ENCODE results near the gene TTC27.
"Not testable (repeated sequence)": the region's sequence is repeated elsewhere in the genome, so short reads cannot be mapped to it uniquely, and the experiment has no call there.

The TTC27 gene

GRCh38 chr2:32862269-32863055, 234.6 kb downstream of the TTC27 start:
- TF ChIP-seq SUZ12 (IDR thresholded peaks at IDR 0.05) (no peak), CTBP1 (IDR thresholded peaks at IDR 0.05; ENCODE audit: borderline replicate concordance) (no peak), NFRKB (IDR thresholded peaks at IDR 0.05) (no peak), L3MBTL2 (conservative IDR thresholded peaks at IDR 0.05) (no peak), PKNOX1 (IDR thresholded peaks at IDR 0.05) (no peak), FOXM1 (IDR thresholded peaks at IDR 0.05; ENCODE audit: borderline replicate concordance) (no peak)
- POLR2A ChIA-PET = no interaction called here
- DNase-seq (ENCODE audit: extremely low spot score) = no peak
- CTCF ChIA-PET = interaction anchor here (0.7 kb wide), 1 partner anchor 696 kb away, joined by 3 read pairs; no protein-coding TSS in a partner anchor

DNA sequence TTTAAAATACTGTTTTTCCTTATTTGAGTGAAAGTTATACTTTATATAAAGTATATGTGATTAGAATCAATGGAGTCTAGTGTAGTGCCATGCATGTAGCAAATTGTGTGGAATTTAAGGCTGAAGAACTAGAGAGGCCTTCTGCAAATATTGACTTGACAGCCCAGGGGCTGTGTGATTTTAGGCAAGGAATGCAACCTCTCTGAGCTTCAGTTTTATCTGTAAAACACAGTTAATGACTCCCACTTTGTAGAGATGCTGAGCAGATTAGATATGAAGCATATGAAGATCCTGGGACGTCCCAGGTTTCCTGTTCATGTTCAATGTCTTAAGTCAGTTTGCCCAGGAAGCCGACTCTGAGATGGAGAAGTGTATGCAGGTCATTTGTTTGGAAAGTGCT, 235.5 kb downstream of the TTC27 start:
- DNase-seq (ENCODE audit: extremely low spot score) = no peak
- TF ChIP-seq ARNT (IDR thresholded peaks at IDR 0.05) (no peak), ELF4 (IDR thresholded peaks at IDR 0.05) (no peak), FOXK2 (IDR thresholded peaks at IDR 0.05) (no peak), ZNF384 (IDR thresholded peaks at IDR 0.05) (no peak), PKNOX1 (IDR thresholded peaks at IDR 0.05) (no peak), SP1 (IDR thresholded peaks at IDR 0.05) (no peak), LEF1 (IDR thresholded peaks at IDR 0.05; ENCODE audit: borderline replicate concordance) (no peak), TARDBP (IDR thresholded peaks at IDR 0.05) (no peak), BHLHE40 (IDR thresholded peaks at IDR 0.05; ENCODE audit: borderline replicate concordance) (no peak), NFRKB (IDR thresholded peaks at IDR 0.05) (no peak), CTBP1 (IDR thresholded peaks at IDR 0.05; ENCODE audit: borderline replicate concordance) (no peak), FOXA1 (IDR thresholded peaks at IDR 0.05) (no peak), HDGF (IDR thresholded peaks at IDR 0.05; ENCODE audit: borderline replicate concordance) (no peak)
- CTCF ChIA-PET = interaction anchor here (0.7 kb wide), 1 partner anchor 697 kb away, joined by 3 read pairs; no protein-coding TSS in a partner anchor
- POLR2A ChIA-PET = no interaction called here

DNA sequence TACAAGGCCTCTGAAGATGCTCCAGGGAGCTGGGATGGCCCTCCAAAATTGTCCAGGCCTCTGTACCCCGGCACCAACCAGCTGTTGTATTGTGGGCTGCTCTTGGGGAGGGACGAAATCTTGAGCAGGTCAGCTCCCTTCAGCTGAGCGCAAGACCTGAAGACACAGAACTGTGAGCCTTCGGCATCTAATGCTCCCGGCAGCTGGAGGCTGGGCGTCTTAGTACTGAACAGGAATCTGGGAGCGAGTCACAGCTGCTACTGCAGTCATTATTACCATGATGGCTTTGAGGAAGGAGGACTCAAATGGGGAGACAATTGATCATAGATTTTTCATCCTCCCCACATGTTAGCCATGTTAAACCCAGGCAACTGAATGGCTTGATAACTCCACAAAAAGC, 236.0 kb downstream of the TTC27 start:
- no peak for DNase-seq (ENCODE audit: extremely low spot score)
- CTCF ChIA-PET = no interaction called here
- TF ChIP-seq CTBP1 (IDR thresholded peaks at IDR 0.05; ENCODE audit: borderline replicate concordance) (no peak), SUZ12 (IDR thresholded peaks at IDR 0.05) (no peak), FOXK2 (IDR thresholded peaks at IDR 0.05) (no peak), NFRKB (IDR thresholded peaks at IDR 0.05) (no peak)
- POLR2A ChIA-PET = no interaction called here

DNA sequence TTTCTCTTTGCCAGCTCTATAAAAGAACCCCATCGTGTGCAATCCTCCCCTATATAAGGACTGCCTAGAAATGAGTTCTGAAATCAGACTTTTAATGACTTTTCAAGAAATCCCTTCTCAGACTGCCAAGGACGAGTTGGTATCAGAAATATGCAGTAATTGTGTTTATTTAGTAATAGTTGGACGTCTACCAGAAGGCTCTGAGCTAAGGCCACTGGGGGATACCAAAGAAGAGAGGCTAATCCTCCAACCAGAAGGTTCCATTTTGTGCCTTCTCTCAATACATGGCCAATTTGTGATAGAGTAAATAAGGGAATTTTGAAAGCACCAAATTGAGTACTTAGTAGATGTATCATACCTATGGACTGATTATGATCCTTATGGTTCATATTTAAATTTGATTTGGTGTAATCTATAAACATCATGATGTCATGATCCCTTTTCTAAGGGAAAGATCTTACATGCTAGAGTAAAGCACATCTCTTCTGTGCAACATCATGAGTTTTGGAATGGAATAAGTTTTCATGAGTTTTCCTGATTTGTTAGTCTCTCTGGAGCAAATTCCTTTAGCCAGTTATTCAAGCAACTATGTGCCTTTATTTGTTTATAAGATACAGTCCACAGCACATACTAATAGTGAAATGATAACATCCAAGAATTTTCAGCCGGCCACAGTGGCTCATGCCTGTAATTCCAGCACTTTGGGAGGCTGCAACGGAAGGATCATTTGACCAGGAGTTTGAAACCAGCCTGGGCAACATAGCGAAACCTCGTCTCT, 236.7 kb downstream of the TTC27 start:
- TF ChIP-seq CTBP1 (IDR thresholded peaks at IDR 0.05; ENCODE audit: borderline replicate concordance) (no peak), L3MBTL2 (conservative IDR thresholded peaks at IDR 0.05) (no peak)
- CTCF ChIA-PET = no interaction called here
- DNase-seq (ENCODE audit: extremely low spot score) = no peak
- POLR2A ChIA-PET = no interaction called here

- TF ChIP-seq FOXA1 (IDR thresholded peaks at IDR 0.05) (no peak), SP1 (IDR thresholded peaks at IDR 0.05) (no peak), CTBP1 (IDR thresholded peaks at IDR 0.05; ENCODE audit: borderline replicate concordance) (no peak), SUZ12 (IDR thresholded peaks at IDR 0.05) (no peak), L3MBTL2 (conservative IDR thresholded peaks at IDR 0.05) (no peak), TARDBP (IDR thresholded peaks at IDR 0.05) (no peak), FOXM1 (IDR thresholded peaks at IDR 0.05; ENCODE audit: borderline replicate concordance) (no peak), ELF4 (IDR thresholded peaks at IDR 0.05) (no peak), ZNF384 (IDR thresholded peaks at IDR 0.05) (no peak), BHLHE40 (IDR thresholded peaks at IDR 0.05; ENCODE audit: borderline replicate concordance) (no peak), LEF1 (IDR thresholded peaks at IDR 0.05; ENCODE audit: borderline replicate concordance) (no peak), HDGF (IDR thresholded peaks at IDR 0.05; ENCODE audit: borderline replicate concordance) (no peak)
- CTCF ChIA-PET = no interaction called here
- POLR2A ChIA-PET = no interaction called here
- no peak for DNase-seq (ENCODE audit: extremely low spot score)
Observed at GRCh38 chr2:32865399-32866068, 237.7 kb downstream of the TTC27 start.

DNA sequence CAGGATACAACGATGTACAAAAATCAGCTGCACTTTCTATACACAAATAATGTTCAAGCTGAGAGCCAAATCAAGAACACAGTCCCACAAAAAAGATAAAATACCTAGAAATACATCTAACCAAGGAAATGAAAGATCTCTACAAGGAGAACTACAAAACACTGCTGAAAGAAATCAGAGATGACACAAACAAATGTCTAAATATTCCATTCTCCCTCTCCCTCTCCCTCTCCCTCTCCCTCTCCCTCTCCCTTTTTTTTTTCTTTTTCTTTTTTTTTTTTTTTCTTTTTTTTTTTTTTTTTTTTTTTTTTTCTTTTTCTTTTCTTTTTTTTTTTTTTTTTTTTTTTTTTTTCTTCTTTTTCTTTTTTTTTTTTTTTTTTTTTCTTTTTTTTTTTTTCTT, 238.6 kb downstream of the TTC27 start:
- CTCF ChIA-PET; POLR2A ChIA-PET; DNase-seq (ENCODE audit: extremely low spot score): not testable (repeated sequence)

Measured in HEK293T (cell line).